OCI-LY7 (cell line): ENCODE results near the gene C1orf21. TPM values are rescaled to one million over a fixed set of nuclear protein-coding genes. Genes with fewer than 3 reads are reported as not detected.

ENCODE experiments used
- BruUV-seq: library from RNA; stranded (reverse); fragments of 400-500 nt; replicated peaks from 2 replicates; lab custom pipeline; 2021; lab: Mats Ljungman, UMichigan
- CTCF ChIA-PET: fragments of 300-600 bp; sonication (Branson Sonifier 250); formaldehyde crosslinking; loops from one replicate; lab custom pipeline; 2022; ENCODE audit warnings: antibody characterized with exemption; ENCODE audit not compliant: unreplicated experiment; lab: Charles Lee
- POLR2A ChIA-PET: fragments of 300-600 bp; sonication (Branson Sonifier 250); formaldehyde crosslinking; loops from one replicate; lab custom pipeline; 2022; ENCODE audit warnings: antibody characterized with exemption; lab: Charles Lee
- DNase-seq: peaks from one replicate; pipeline ENCODE4 v3.0.0-alpha.2; 2015; ENCODE audit warnings: low spot score
- H2AFZ ChIP-seq: fragments of 200-600 bp; sonication (generic), shearing (Covaris generic); 2 replicates; pipeline ENCODE4 v1.6.1; 2014; ENCODE audit warnings: mild to moderate bottlenecking, antibody characterized with exemption, low read length, moderate library complexity
- H3K27ac ChIP-seq: fragments of 200-600 bp; sonication (generic); 2 replicates; pipeline ENCODE4 v1.5.1; 2014; ENCODE audit warnings: mixed run types, low read depth, mild to moderate bottlenecking, moderate library complexity, low read length, inconsistent platforms; ENCODE audit not compliant: poor library complexity, severe bottlenecking
- H3K36me3 ChIP-seq: fragments of 200-600 bp; sonication (generic); 2 replicates; pipeline ENCODE4 v1.6.1; 2014; ENCODE audit warnings: mild to moderate bottlenecking, antibody characterized with exemption, low read length, moderate library complexity, mixed read lengths; ENCODE audit not compliant: insufficient read depth
- H3K4me1 ChIP-seq: fragments of 200-600 bp; sonication (generic); 2 replicates; pipeline ENCODE4 v1.5.1; 2014; ENCODE audit warnings: mild to moderate bottlenecking, low read length; ENCODE audit not compliant: insufficient read depth, poor library complexity, severe bottlenecking
- H3K4me2 ChIP-seq: fragments of 200-600 bp; sonication (generic); 2 replicates; pipeline ENCODE4 v1.6.1; 2014; ENCODE audit warnings: mild to moderate bottlenecking, low read length
- H3K4me3 ChIP-seq: fragments of 200-600 bp; sonication (generic); 2 replicates; pipeline ENCODE4 v1.5.1; 2014; ENCODE audit warnings: mild to moderate bottlenecking, low read depth, low read length; ENCODE audit not compliant: poor library complexity, severe bottlenecking
- H3K79me2 ChIP-seq: fragments of 200-600 bp; sonication (generic); 2 replicates; pipeline ENCODE4 v1.6.1; 2016; ENCODE audit warnings: low read depth, mild to moderate bottlenecking, low read length, moderate library complexity, mixed read lengths; ENCODE audit not compliant: insufficient read depth
- H3K9me2 ChIP-seq: fragments of 200-600 bp; sonication (generic); 2 replicates; pipeline ENCODE4 v1.6.1; 2016; ENCODE audit warnings: mild to moderate bottlenecking, low read length, mixed read lengths; ENCODE audit not compliant: insufficient read depth
- H3K9me3 ChIP-seq: fragments of 200-600 bp; sonication (generic); 2 replicates; pipeline ENCODE4 v1.6.1; 2014; ENCODE audit warnings: mild to moderate bottlenecking, mixed run types, low read length, mixed read lengths
- H4K20me1 ChIP-seq: fragments of 200-600 bp; sonication (generic); 2 replicates; pipeline ENCODE4 v1.6.1; 2014; ENCODE audit warnings: mild to moderate bottlenecking, antibody characterized with exemption, low read length, moderate library complexity, mixed read lengths; ENCODE audit not compliant: insufficient read depth
- EZH2phosphoT487 ChIP-seq: fragments of 200-600 bp; sonication (generic); IDR thresholded peaks from 2 replicates; pipeline ENCODE4 v1.6.1; 2018; ENCODE audit warnings: low read depth, borderline replicate concordance, mild to moderate bottlenecking, mixed run types, antibody characterized with exemption, low read length, moderate library complexity, mixed read lengths
- intact Hi-C: fragments of 100-400 bp; cut with micrococcal nuclease; formaldehyde crosslinking; loops from one replicate; pipeline ENCODE4 v1.10.0; 2022; ENCODE audit not compliant: unreplicated experiment
- total RNA-seq, 2 experiments: library from RNA; depleted of rRNA in 1 of 2; stranded (reverse); fragments of >200 nt in 1 of 2; shearing (Covaris generic) in 1 of 2; gene quantifications; 2 replicates each; pipeline ENCODE4 v1.2.3, GENCODE V29; 2014 to 2022
- TF ChIP-seq, protein P1 (sequence below): fragments of 200-600 bp; sonication (generic); conservative IDR thresholded peaks from 2 replicates; pipeline ENCODE4 v1.5.1; 2014; ENCODE audit warnings: mild to moderate bottlenecking, antibody characterized with exemption, low read length, moderate library complexity, mixed read lengths

Gene C1orf21
- total RNA-seq, 2 experiments from 2014 or later = not detected

DNA sequence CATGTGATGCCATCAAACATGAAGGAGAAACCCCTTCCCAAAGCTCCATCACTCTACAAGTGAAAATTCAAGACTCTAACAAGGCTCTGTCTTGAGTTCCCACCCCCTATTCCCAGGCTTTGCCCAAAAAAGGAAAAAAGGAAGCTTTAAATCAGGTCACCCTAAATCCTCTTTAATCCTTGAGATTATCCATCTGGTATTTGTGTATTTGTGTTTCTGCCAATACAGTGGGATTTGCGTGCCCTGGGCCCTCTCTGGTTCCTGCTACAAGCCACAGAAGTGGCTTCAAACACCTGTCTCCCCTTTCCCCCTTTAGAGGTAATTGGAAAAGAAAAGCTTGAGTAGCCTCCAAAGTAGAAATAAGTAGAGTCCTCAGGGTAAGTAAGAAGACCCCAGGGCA is 247.5 kb downstream of the C1orf21 start:
- H3K9me3 ChIP-seq = no peaks in the 10 kb centered on the region
- no peaks in the 10 kb centered on the region for H4K20me1 ChIP-seq
- no peaks in the 10 kb centered on the region for H3K4me1 ChIP-seq
- no peak overlapping the region for H3K27ac ChIP-seq
- TF ChIP-seq EZH2phosphoT487 = no peak
- TF ChIP-seq, protein P1, sequence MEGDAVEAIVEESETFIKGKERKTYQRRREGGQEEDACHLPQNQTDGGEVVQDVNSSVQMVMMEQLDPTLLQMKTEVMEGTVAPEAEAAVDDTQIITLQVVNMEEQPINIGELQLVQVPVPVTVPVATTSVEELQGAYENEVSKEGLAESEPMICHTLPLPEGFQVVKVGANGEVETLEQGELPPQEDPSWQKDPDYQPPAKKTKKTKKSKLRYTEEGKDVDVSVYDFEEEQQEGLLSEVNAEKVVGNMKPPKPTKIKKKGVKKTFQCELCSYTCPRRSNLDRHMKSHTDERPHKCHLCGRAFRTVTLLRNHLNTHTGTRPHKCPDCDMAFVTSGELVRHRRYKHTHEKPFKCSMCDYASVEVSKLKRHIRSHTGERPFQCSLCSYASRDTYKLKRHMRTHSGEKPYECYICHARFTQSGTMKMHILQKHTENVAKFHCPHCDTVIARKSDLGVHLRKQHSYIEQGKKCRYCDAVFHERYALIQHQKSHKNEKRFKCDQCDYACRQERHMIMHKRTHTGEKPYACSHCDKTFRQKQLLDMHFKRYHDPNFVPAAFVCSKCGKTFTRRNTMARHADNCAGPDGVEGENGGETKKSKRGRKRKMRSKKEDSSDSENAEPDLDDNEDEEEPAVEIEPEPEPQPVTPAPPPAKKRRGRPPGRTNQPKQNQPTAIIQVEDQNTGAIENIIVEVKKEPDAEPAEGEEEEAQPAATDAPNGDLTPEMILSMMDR = no peak
- intact Hi-C loops = no loop called here
- CTCF ChIA-PET = no interaction called here
- no peaks in the 10 kb centered on the region for H3K79me2 ChIP-seq
- POLR2A ChIA-PET = no interaction called here
- H3K4me3 ChIP-seq = no peak overlapping the region
- no peak for DNase-seq
- H3K36me3 ChIP-seq = no peaks in the 10 kb centered on the region
- no peak overlapping the region for H2AFZ ChIP-seq
- no peaks in the 10 kb centered on the region for H3K9me2 ChIP-seq
- no TSS peak for BruUV-seq
- H3K4me2 ChIP-seq = no peak overlapping the region

DNA sequence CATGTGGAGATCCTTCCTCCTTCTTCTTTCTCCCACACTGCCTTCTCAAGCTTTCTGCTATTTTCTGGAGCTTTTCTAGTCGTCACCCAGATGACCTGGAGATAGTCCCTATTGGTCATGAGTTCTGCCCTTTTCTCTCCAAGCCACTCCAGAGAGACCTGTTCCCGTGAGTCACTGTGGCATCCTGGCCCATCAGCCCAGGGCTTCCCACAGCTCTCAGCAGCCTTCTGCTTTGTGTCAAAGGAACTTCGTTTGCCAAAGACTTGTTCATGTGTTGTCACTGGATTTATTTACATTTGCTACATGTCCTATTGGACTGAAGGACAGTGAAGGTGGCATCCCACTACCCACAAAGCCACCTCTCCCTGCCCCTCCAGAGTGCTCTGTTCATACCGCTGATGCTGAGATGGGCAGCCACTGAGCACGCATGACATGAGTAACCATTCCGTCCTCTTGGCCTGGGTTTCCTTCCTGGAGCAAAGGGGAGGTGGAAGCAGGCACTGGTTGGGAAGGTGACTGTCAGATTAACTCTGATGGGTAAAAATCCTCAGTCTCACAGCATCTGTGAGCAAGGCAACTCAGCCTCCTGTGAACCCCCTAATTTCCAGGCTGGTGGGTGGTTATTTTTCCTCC is 248.6 kb downstream of the C1orf21 start:
- no peaks in the 10 kb centered on the region for H3K9me2 ChIP-seq
- intact Hi-C loops = no loop called here
- no peaks in the 10 kb centered on the region for H4K20me1 ChIP-seq
- no peaks in the 10 kb centered on the region for H3K9me3 ChIP-seq
- H3K36me3 ChIP-seq = no peaks in the 10 kb centered on the region
- H3K79me2 ChIP-seq = no peaks in the 10 kb centered on the region
- H3K4me3 ChIP-seq = no peak overlapping the region
- H3K4me2 ChIP-seq = no peak overlapping the region
- no peaks in the 10 kb centered on the region for H3K4me1 ChIP-seq
- POLR2A ChIA-PET = no interaction called here
- TF ChIP-seq, protein P1 = no peak
- TF ChIP-seq EZH2phosphoT487 = no peak
- DNase-seq = no peak
- no peak overlapping the region for H2AFZ ChIP-seq
- CTCF ChIA-PET = no interaction called here
- no TSS peak for BruUV-seq
- H3K27ac ChIP-seq = no peak overlapping the region

DNA sequence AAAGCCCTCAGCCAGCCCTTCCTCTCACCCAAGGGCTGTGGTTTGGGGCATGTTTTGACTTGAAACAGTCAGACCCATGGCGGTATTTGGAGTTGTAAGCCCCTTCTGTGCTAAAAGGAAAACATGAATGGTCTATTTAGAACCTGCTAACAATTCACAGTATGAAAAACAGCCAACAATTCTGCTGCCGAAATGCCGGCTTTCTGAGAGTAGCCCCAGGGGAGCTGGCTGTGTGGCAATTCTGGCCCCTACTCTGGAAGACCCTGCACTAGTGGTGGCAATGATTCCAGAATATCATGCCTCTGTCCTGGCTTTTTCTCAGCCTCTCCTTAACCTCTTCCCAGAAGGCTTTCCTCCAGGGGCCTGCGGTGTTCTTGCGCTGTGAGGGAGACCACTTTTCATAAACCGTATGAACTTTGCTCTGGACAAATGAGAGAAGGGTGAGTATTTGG is 249.2 kb downstream of the C1orf21 start:
- POLR2A ChIA-PET = no interaction called here
- Histone ChIP-seq H3K79me2 (no peaks in the 10 kb centered on the region), H3K27ac (no peak overlapping the region), H4K20me1 (no peaks in the 10 kb centered on the region), H3K9me3 (no peaks in the 10 kb centered on the region), H3K36me3 (no peaks in the 10 kb centered on the region), H2AFZ (no peak overlapping the region), H3K4me1 (no peaks in the 10 kb centered on the region), H3K4me2 (no peak overlapping the region), H3K9me2 (no peaks in the 10 kb centered on the region), H3K4me3 (no peak overlapping the region)
- CTCF ChIA-PET = no interaction called here
- no TSS peak for BruUV-seq
- TF ChIP-seq, protein P1 = no peak
- no peak for TF ChIP-seq EZH2phosphoT487
- intact Hi-C loops = no loop called here
- DNase-seq = no peak
